ENCODE results near the gene COA4. TPM values are rescaled to one million over a fixed set of nuclear protein-coding genes. Genes with fewer than 3 reads are reported as not detected.
A peak's percentile ranks its signal among the peaks of the same experiment; 100 is the strongest.

Gene COA4
- total and polyA plus RNA-seq, 7 experiments from 2014 or later, result 29.1 to 75.0 (median 58.2) TPM

- Mint-ChIP-seq H3K9me3 (no peaks in the 10 kb centered on the region), H3K4me3 (no peak overlapping the region), H3K27me3 (no peaks in the 10 kb centered on the region), H3K36me3 (peaks cover 5 to 24% (median 18%) of the 10 kb centered on the region in 5 donors), H3K4me1 (peaks cover 7 to 21% (median 18%) of the 10 kb centered on the region in 7 donors), H3K27ac (peak overlapping the region in 5 of 9 donors; percentile 23 to 84 (median 56))
- ChIA-PET POLR2A (interaction anchor here (1.4 to 1.6 kb wide), 2 partner anchors 8 to 82 kb away, joined by 4 to 5 read pairs; partner anchors contain the start of gene MRPL48), CTCF (no interaction called here)
- peaks cover 0 to 44% (median 0%) of the 10 kb centered on the region in 3 experiments for H3K36me3 ChIP-seq (ENCODE audit: control insufficient read depth in 2 of 3, insufficient read depth in 3 of 3, low read length in 3 of 3)
- peaks cover 3 to 7% of the 10 kb centered on the region in 2 donors for H3K4me1 ChIP-seq (ENCODE audit: control insufficient read depth in 2 of 2, insufficient read depth in 2 of 2, low read length in 2 of 2)
- no peak for DNase-seq
- no peak overlapping the region for H3K4me3 ChIP-seq (ENCODE audit: low read length)
- no peak overlapping the region for H3K27ac ChIP-seq (ENCODE audit: low read depth, low read length)
- intact Hi-C loops (cut with micrococcal nuclease), result no loop called here
- H3K9me3 ChIP-seq (ENCODE audit: control insufficient read depth in 2 of 3, low read length in 3 of 3), result no peaks in the 10 kb centered on the region
- H3K27me3 ChIP-seq (ENCODE audit: control insufficient read depth in 2 of 2, insufficient read depth in 2 of 2, low read length in 2 of 2), result no peaks in the 10 kb centered on the region
- ATAC-seq, result no peak
These were observed 6.4 kb downstream of the COA4 start for GRCh38 chr11:73870261-73870660.

GRCh38 chr11:73869332-73869949, 7.2 kb downstream of the COA4 start:
- H3K36me3 Mint-ChIP-seq, result peaks cover 5 to 24% (median 18%) of the 10 kb centered on the region in 5 donors
- peak overlapping the region in 6 of 9 donors; percentile 18 to 74 (median 47) for H3K27ac Mint-ChIP-seq
- H3K9me3 Mint-ChIP-seq, result no peaks in the 10 kb centered on the region
- ChIA-PET CTCF (no interaction called here), POLR2A (interaction anchor here (0.8 to 1.6 kb wide), 4 partner anchors 9 to 109 kb away, joined by 3 to 5 read pairs (median 4); partner anchors contain the start of genes MRPL48 and RAB6A)
- Histone ChIP-seq H3K36me3 (ENCODE audit: control insufficient read depth in 2 of 3, insufficient read depth in 3 of 3, low read length in 3 of 3) (peaks cover 0 to 48% (median 0%) of the 10 kb centered on the region in 3 experiments), H3K4me1 (ENCODE audit: control insufficient read depth in 2 of 2, insufficient read depth in 2 of 2, low read length in 2 of 2) (no peaks in the 10 kb centered on the region), H3K27ac (ENCODE audit: low read depth, low read length) (no peak overlapping the region), H3K27me3 (ENCODE audit: control insufficient read depth in 2 of 2, insufficient read depth in 2 of 2, low read length in 2 of 2) (no peaks in the 10 kb centered on the region), H3K4me3 (ENCODE audit: low read length) (no peak overlapping the region), H3K9me3 (ENCODE audit: control insufficient read depth in 2 of 3, low read length in 3 of 3) (no peaks in the 10 kb centered on the region)
- DNase-seq (no peak), ATAC-seq (no peak)
- peaks cover 5 to 12% (median 10%) of the 10 kb centered on the region in 7 donors for H3K4me1 Mint-ChIP-seq
- no peak overlapping the region for H3K4me3 Mint-ChIP-seq
- no peaks in the 10 kb centered on the region for H3K27me3 Mint-ChIP-seq
- intact Hi-C loops (cut with micrococcal nuclease), result no loop called here

GRCh38 chr11:73866586-73866996, 10.1 kb downstream of the COA4 start:
- Histone ChIP-seq H3K36me3 (ENCODE audit: control insufficient read depth in 2 of 3, insufficient read depth in 3 of 3, low read length in 3 of 3) (peaks cover 0 to 44% (median 0%) of the 10 kb centered on the region in 3 experiments), H3K27me3 (ENCODE audit: control insufficient read depth in 2 of 2, insufficient read depth in 2 of 2, low read length in 2 of 2) (no peaks in the 10 kb centered on the region), H3K9me3 (ENCODE audit: control insufficient read depth in 2 of 3, low read length in 3 of 3) (no peaks in the 10 kb centered on the region), H3K4me1 (ENCODE audit: control insufficient read depth in 2 of 2, insufficient read depth in 2 of 2, low read length in 2 of 2) (no peaks in the 10 kb centered on the region), H3K4me3 (ENCODE audit: low read length) (no peak overlapping the region), H3K27ac (ENCODE audit: low read depth, low read length) (no peak overlapping the region)
- H3K27ac Mint-ChIP-seq, result no peak overlapping the region
- CTCF ChIA-PET, result no interaction called here
- no peaks in the 10 kb centered on the region for H3K9me3 Mint-ChIP-seq
- H3K4me1 Mint-ChIP-seq, result peaks cover 0 to 5% (median 0%) of the 10 kb centered on the region in 7 donors
- ATAC-seq (no peak), DNase-seq (no peak)
- POLR2A ChIA-PET, result interaction anchor here (1.4 kb wide), 1 partner anchor 11 kb away, joined by 3 read pairs; no protein-coding TSS in a partner anchor
- H3K4me3 Mint-ChIP-seq, result no peak overlapping the region
- intact Hi-C loops (cut with micrococcal nuclease), result no loop called here
- H3K36me3 Mint-ChIP-seq, result peaks cover 0 to 29% (median 18%) of the 10 kb centered on the region in 5 donors
- H3K27me3 Mint-ChIP-seq, result no peaks in the 10 kb centered on the region

GRCh38 chr11:73866095-73866579, 10.5 kb downstream of the COA4 start:
- no peaks in the 10 kb centered on the region for H3K4me1 ChIP-seq (ENCODE audit: control insufficient read depth in 2 of 2, insufficient read depth in 2 of 2, low read length in 2 of 2)
- H3K36me3 ChIP-seq (ENCODE audit: control insufficient read depth in 2 of 3, insufficient read depth in 3 of 3, low read length in 3 of 3), result peaks cover 0 to 40% (median 0%) of the 10 kb centered on the region in 3 experiments
- no peaks in the 10 kb centered on the region for H3K27me3 Mint-ChIP-seq
- intact Hi-C loops (cut with micrococcal nuclease), result no loop called here
- H3K27ac ChIP-seq (ENCODE audit: low read depth, low read length), result no peak overlapping the region
- H3K27me3 ChIP-seq (ENCODE audit: control insufficient read depth in 2 of 2, insufficient read depth in 2 of 2, low read length in 2 of 2), result no peaks in the 10 kb centered on the region
- CTCF ChIA-PET, result no interaction called here
- H3K4me3 ChIP-seq (ENCODE audit: low read length), result no peak overlapping the region
- ATAC-seq (no peak), DNase-seq (no peak)
- H3K9me3 ChIP-seq (ENCODE audit: control insufficient read depth in 2 of 3, low read length in 3 of 3), result no peaks in the 10 kb centered on the region
- H3K27ac Mint-ChIP-seq, result peak overlapping the region in 1 of 9 donors; percentile 14
- peaks cover 0 to 26% (median 18%) of the 10 kb centered on the region in 5 donors for H3K36me3 Mint-ChIP-seq
- H3K4me1 Mint-ChIP-seq, result peaks cover 0 to 5% (median 0%) of the 10 kb centered on the region in 7 donors
- H3K4me3 Mint-ChIP-seq, result no peak overlapping the region
- H3K9me3 Mint-ChIP-seq, result no peaks in the 10 kb centered on the region
- POLR2A ChIA-PET, result interaction anchor here (1.4 kb wide), 1 partner anchor 11 kb away, joined by 3 read pairs; no protein-coding TSS in a partner anchor

GRCh38 chr11:73862986-73863385, 13.7 kb downstream of the COA4 start:
- Histone ChIP-seq H3K27ac (ENCODE audit: low read depth, low read length) (no peak overlapping the region), H3K9me3 (ENCODE audit: control insufficient read depth in 2 of 3, low read length in 3 of 3) (no peaks in the 10 kb centered on the region), H3K4me3 (ENCODE audit: low read length) (no peak overlapping the region), H3K36me3 (ENCODE audit: control insufficient read depth in 2 of 3, insufficient read depth in 3 of 3, low read length in 3 of 3) (peaks cover 0 to 47% (median 0%) of the 10 kb centered on the region in 3 experiments), H3K27me3 (ENCODE audit: control insufficient read depth in 2 of 2, insufficient read depth in 2 of 2, low read length in 2 of 2) (no peaks in the 10 kb centered on the region), H3K4me1 (ENCODE audit: control insufficient read depth in 2 of 2, insufficient read depth in 2 of 2, low read length in 2 of 2) (no peaks in the 10 kb centered on the region)
- no peaks in the 10 kb centered on the region for H3K27me3 Mint-ChIP-seq
- intact Hi-C loops (cut with micrococcal nuclease), result no loop called here
- POLR2A ChIA-PET, result no interaction called here
- H3K36me3 Mint-ChIP-seq, result peaks cover 8 to 45% (median 32%) of the 10 kb centered on the region in 5 donors
- no peak overlapping the region for H3K4me3 Mint-ChIP-seq
- no peaks in the 10 kb centered on the region for H3K4me1 Mint-ChIP-seq
- DNase-seq (no peak), ATAC-seq (no peak)
- CTCF ChIA-PET, result no interaction called here
- H3K27ac Mint-ChIP-seq, result no peak overlapping the region
- H3K9me3 Mint-ChIP-seq, result no peaks in the 10 kb centered on the region

- Mint-ChIP-seq H3K4me3 (no peak overlapping the region), H3K4me1 (no peaks in the 10 kb centered on the region), H3K27me3 (no peaks in the 10 kb centered on the region), H3K27ac (peak overlapping the region in 2 of 9 donors; percentile 1 to 25), H3K9me3 (no peaks in the 10 kb centered on the region), H3K36me3 (peaks cover 8 to 51% (median 32%) of the 10 kb centered on the region in 5 donors)
- no peaks in the 10 kb centered on the region for H3K9me3 ChIP-seq (ENCODE audit: control insufficient read depth in 2 of 3, low read length in 3 of 3)
- H3K4me3 ChIP-seq (ENCODE audit: low read length), result no peak overlapping the region
- no peak for DNase-seq
- intact Hi-C loops (cut with micrococcal nuclease), result no loop called here
- no peaks in the 10 kb centered on the region for H3K27me3 ChIP-seq (ENCODE audit: control insufficient read depth in 2 of 2, insufficient read depth in 2 of 2, low read length in 2 of 2)
- no peak for ATAC-seq
- no peak overlapping the region for H3K27ac ChIP-seq (ENCODE audit: low read depth, low read length)
- ChIA-PET POLR2A (no interaction called here), CTCF (no interaction called here)
- H3K4me1 ChIP-seq (ENCODE audit: control insufficient read depth in 2 of 2, insufficient read depth in 2 of 2, low read length in 2 of 2), result no peaks in the 10 kb centered on the region
- peaks cover 0 to 45% (median 0%) of the 10 kb centered on the region in 3 experiments for H3K36me3 ChIP-seq (ENCODE audit: control insufficient read depth in 2 of 3, insufficient read depth in 3 of 3, low read length in 3 of 3)
These were observed 16.4 kb downstream of the COA4 start for GRCh38 chr11:73860202-73860601.
